ENCODE results near the gene MTHFD1.
A peak's percentile ranks its signal among the peaks of the same experiment; 100 is the strongest.

MTHFD1 gene

GRCh38 chr14:64447876-64448670 is 59.9 kb downstream of the MTHFD1 start:
- Histone ChIP-seq H3K36me3 (ENCODE audit: control insufficient read depth, insufficient read depth, low read length) (peaks cover 76% of the 10 kb centered on the region), H3K27ac (ENCODE audit: low read depth, low read length, severe bottlenecking) (peak overlapping the region; percentile 67), H3K9me3 (ENCODE audit: control insufficient read depth, low read length) (no peaks in the 10 kb centered on the region), H3K4me3 (ENCODE audit: extremely low read depth, insufficient read depth, low read length, poor library complexity, severe bottlenecking) (no peak overlapping the region), H3K4me1 (ENCODE audit: control insufficient read depth, insufficient read depth, low read length, poor library complexity, severe bottlenecking) (peaks cover 19% of the 10 kb centered on the region)
- WGBS, 2 experiments (ENCODE audit: insufficient coverage in 2 of 2): 95 to 97% methylated on average over 3 to 5 of the region's 5 CpGs

- 80 to 90% methylated on average over 1 to 2 of the region's 2 CpGs for WGBS, 2 experiments (ENCODE audit: insufficient coverage in 2 of 2)
- Histone ChIP-seq H3K4me1 (ENCODE audit: control insufficient read depth, insufficient read depth, low read length, poor library complexity, severe bottlenecking) (peaks cover 18% of the 10 kb centered on the region), H3K9me3 (ENCODE audit: control insufficient read depth, low read length) (no peaks in the 10 kb centered on the region), H3K36me3 (ENCODE audit: control insufficient read depth, insufficient read depth, low read length) (peaks cover 76% of the 10 kb centered on the region), H3K27ac (ENCODE audit: low read depth, low read length, severe bottlenecking) (no peak overlapping the region), H3K4me3 (ENCODE audit: extremely low read depth, insufficient read depth, low read length, poor library complexity, severe bottlenecking) (no peak overlapping the region)
Measured at GRCh38 chr14:64450255-64450654, 62.1 kb downstream of the MTHFD1 start.

- no peaks in the 10 kb centered on the region for H3K4me1 ChIP-seq (ENCODE audit: control insufficient read depth, insufficient read depth, low read length, poor library complexity, severe bottlenecking)
- 93 to 98% methylated on average over 7 to 10 of the region's 10 CpGs for WGBS, 2 experiments (ENCODE audit: insufficient coverage in 2 of 2)
- no peak overlapping the region for H3K4me3 ChIP-seq (ENCODE audit: extremely low read depth, insufficient read depth, low read length, poor library complexity, severe bottlenecking)
- no peaks in the 10 kb centered on the region for H3K9me3 ChIP-seq (ENCODE audit: control insufficient read depth, low read length)
- H3K36me3 ChIP-seq (ENCODE audit: control insufficient read depth, insufficient read depth, low read length): peaks cover 76% of the 10 kb centered on the region
- H3K27ac ChIP-seq (ENCODE audit: low read depth, low read length, severe bottlenecking): no peak overlapping the region
Measured at GRCh38 chr14:64454671-64455070, 66.5 kb downstream of the MTHFD1 start.

- H3K4me3 ChIP-seq (ENCODE audit: extremely low read depth, insufficient read depth, low read length, poor library complexity, severe bottlenecking): no peak overlapping the region
- peaks cover 56% of the 10 kb centered on the region for H3K36me3 ChIP-seq (ENCODE audit: control insufficient read depth, insufficient read depth, low read length)
- H3K27ac ChIP-seq (ENCODE audit: low read depth, low read length, severe bottlenecking): no peak overlapping the region
- 80% methylated on average over 1 of the region's 4 CpGs; no CpG with 5 or more reads in 1 of the 2 experiments for WGBS, 2 experiments (ENCODE audit: insufficient coverage in 2 of 2)
- H3K9me3 ChIP-seq (ENCODE audit: control insufficient read depth, low read length): no peaks in the 10 kb centered on the region
- H3K4me1 ChIP-seq (ENCODE audit: control insufficient read depth, insufficient read depth, low read length, poor library complexity, severe bottlenecking): no peaks in the 10 kb centered on the region
Measured at GRCh38 chr14:64459405-64460136, 71.4 kb downstream of the MTHFD1 start.

- Histone ChIP-seq H3K9me3 (ENCODE audit: control insufficient read depth, low read length) (no peaks in the 10 kb centered on the region), H3K4me3 (ENCODE audit: extremely low read depth, insufficient read depth, low read length, poor library complexity, severe bottlenecking) (no peak overlapping the region), H3K36me3 (ENCODE audit: control insufficient read depth, insufficient read depth, low read length) (peaks cover 39% of the 10 kb centered on the region), H3K27ac (ENCODE audit: low read depth, low read length, severe bottlenecking) (no peak overlapping the region), H3K4me1 (ENCODE audit: control insufficient read depth, insufficient read depth, low read length, poor library complexity, severe bottlenecking) (no peaks in the 10 kb centered on the region)
- WGBS, 2 experiments (ENCODE audit: insufficient coverage in 2 of 2): 83 to 95% methylated on average over 3 of the region's 3 CpGs
Measured at GRCh38 chr14:64461221-64461620, 73.1 kb downstream of the MTHFD1 start.

GRCh38 chr14:64463195-64463594 is 75.0 kb downstream of the MTHFD1 start:
- Histone ChIP-seq H3K27ac (ENCODE audit: low read depth, low read length, severe bottlenecking) (no peak overlapping the region), H3K4me1 (ENCODE audit: control insufficient read depth, insufficient read depth, low read length, poor library complexity, severe bottlenecking) (peaks cover 3% of the 10 kb centered on the region), H3K36me3 (ENCODE audit: control insufficient read depth, insufficient read depth, low read length) (peaks cover 31% of the 10 kb centered on the region), H3K4me3 (ENCODE audit: extremely low read depth, insufficient read depth, low read length, poor library complexity, severe bottlenecking) (no peak overlapping the region), H3K9me3 (ENCODE audit: control insufficient read depth, low read length) (no peaks in the 10 kb centered on the region)
- no CpG with 5 or more reads among the region's 2 CpGs for WGBS, 2 experiments (ENCODE audit: insufficient coverage in 2 of 2)

GRCh38 chr14:64463873-64464272 is 75.7 kb downstream of the MTHFD1 start:
- 99 to 100% methylated on average over 6 of the region's 6 CpGs for WGBS, 2 experiments (ENCODE audit: insufficient coverage in 2 of 2)
- Histone ChIP-seq H3K36me3 (ENCODE audit: control insufficient read depth, insufficient read depth, low read length) (peaks cover 28% of the 10 kb centered on the region), H3K4me3 (ENCODE audit: extremely low read depth, insufficient read depth, low read length, poor library complexity, severe bottlenecking) (no peak overlapping the region), H3K9me3 (ENCODE audit: control insufficient read depth, low read length) (no peaks in the 10 kb centered on the region), H3K27ac (ENCODE audit: low read depth, low read length, severe bottlenecking) (no peak overlapping the region), H3K4me1 (ENCODE audit: control insufficient read depth, insufficient read depth, low read length, poor library complexity, severe bottlenecking) (peaks cover 3% of the 10 kb centered on the region)

- peak overlapping the region; percentile 66 for H3K4me3 ChIP-seq (ENCODE audit: extremely low read depth, insufficient read depth, low read length, poor library complexity, severe bottlenecking)
- H3K27ac ChIP-seq (ENCODE audit: low read depth, low read length, severe bottlenecking): no peak overlapping the region
- WGBS, 2 experiments (ENCODE audit: insufficient coverage in 2 of 2): 30 to 83% methylated on average over 1 to 2 of the region's 6 CpGs
Measured at GRCh38 chr14:64464651-64465050, 76.5 kb downstream of the MTHFD1 start.

GRCh38 chr14:64465191-64465822 is 77.2 kb downstream of the MTHFD1 start, which contains the start of gene AKAP5:
TSS of gene AKAP5 (plus strand) at chr14:64465499. CDS start at chr14:64468395, 2,896 bp downstream.
- Histone ChIP-seq H3K9me3 (ENCODE audit: control insufficient read depth, low read length) (no peaks in the 10 kb centered on the region), H3K27ac (ENCODE audit: low read depth, low read length, severe bottlenecking) (peak within 1 kb of the TSS; percentile 32), H3K4me3 (ENCODE audit: extremely low read depth, insufficient read depth, low read length, poor library complexity, severe bottlenecking) (peak within 1 kb of the TSS; percentile 66), H3K36me3 (ENCODE audit: control insufficient read depth, insufficient read depth, low read length) (peaks cover 20% of the 10 kb centered on the region), H3K4me1 (ENCODE audit: control insufficient read depth, insufficient read depth, low read length, poor library complexity, severe bottlenecking) (peaks cover 3% of the 10 kb centered on the region)
- 0 to 1% methylated on average over 26 to 50 of the region's 74 CpGs for WGBS, 2 experiments (ENCODE audit: insufficient coverage in 2 of 2)

More at GRCh38 chr14:64464651-64465050, 76.5 kb downstream of the MTHFD1 start:
- Histone ChIP-seq H3K9me3 (ENCODE audit: control insufficient read depth, low read length) (no peaks in the 10 kb centered on the region), H3K36me3 (ENCODE audit: control insufficient read depth, insufficient read depth, low read length) (peaks cover 22% of the 10 kb centered on the region), H3K4me1 (ENCODE audit: control insufficient read depth, insufficient read depth, low read length, poor library complexity, severe bottlenecking) (peaks cover 3% of the 10 kb centered on the region)

- Histone ChIP-seq H3K9me3 (ENCODE audit: control insufficient read depth, low read length) (no peaks in the 10 kb centered on the region), H3K27ac (ENCODE audit: low read depth, low read length, severe bottlenecking) (peak overlapping the region; percentile 32), H3K36me3 (ENCODE audit: control insufficient read depth, insufficient read depth, low read length) (peaks cover 16% of the 10 kb centered on the region), H3K4me1 (ENCODE audit: control insufficient read depth, insufficient read depth, low read length, poor library complexity, severe bottlenecking) (peaks cover 3% of the 10 kb centered on the region), H3K4me3 (ENCODE audit: extremely low read depth, insufficient read depth, low read length, poor library complexity, severe bottlenecking) (peak overlapping the region; percentile 66)
- 7 to 10% methylated on average over 10 to 11 of the region's 15 CpGs for WGBS, 2 experiments (ENCODE audit: insufficient coverage in 2 of 2)
Measured at GRCh38 chr14:64465831-64466554, 77.8 kb downstream of the MTHFD1 start.
